NB4 (cell line): ENCODE results near the gene CYBA.

Experiments
- DNase-seq: peaks from one replicate; pipeline ENCODE4 v3.0.0; 2010; ENCODE audit warnings: low read depth
- H3K4me3 ChIP-seq: one replicate; pipeline ENCODE4 v1.5.1; 2011; ENCODE audit warnings: mild to moderate bottlenecking, low read depth, low read length, moderate library complexity
- CTCF ChIP-seq: IDR thresholded peaks from one replicate; pipeline ENCODE4 v1.5.1; 2012; ENCODE audit warnings: low read depth, low read length
- MAX ChIP-seq: IDR thresholded peaks from 2 replicates; pipeline ENCODE4 v1.6.1; 2011; ENCODE audit warnings: low read depth, low read length
- MYC ChIP-seq: IDR thresholded peaks from 2 replicates; pipeline ENCODE4 v1.6.1; 2011; ENCODE audit warnings: low read depth, low read length
- POLR2A ChIP-seq: IDR thresholded peaks from 2 replicates; pipeline ENCODE4 v1.6.1; 2011; ENCODE audit warnings: mild to moderate bottlenecking; ENCODE audit not compliant: insufficient read length; ENCODE audit errors: extremely low read depth

CYBA gene

GRCh38 chr16:88595101-88595500, 55.8 kb downstream of the CYBA start:
- no peak for DNase-seq
- TF ChIP-seq MAX: no peak
- no peak for TF ChIP-seq MYC
- no peak for TF ChIP-seq CTCF
- no peak for TF ChIP-seq POLR2A
- no peak overlapping the region for H3K4me3 ChIP-seq

- H3K4me3 ChIP-seq: no peak overlapping the region
- DNase-seq: no peak
- TF ChIP-seq POLR2A (no peak), MAX (no peak), MYC (no peak), CTCF (no peak)
Observed at GRCh38 chr16:88593910-88594309, 56.9 kb downstream of the CYBA start.

- no peak for DNase-seq
- no peak for TF ChIP-seq POLR2A
- no peak for TF ChIP-seq MYC
- TF ChIP-seq MAX: no peak
- TF ChIP-seq CTCF: no peak
- H3K4me3 ChIP-seq: no peak overlapping the region
Observed at GRCh38 chr16:88593489-88593888, 57.4 kb downstream of the CYBA start.
